HEK293 (cell line): Measurements from ENCODE around the gene NOL6.

Experiments used
- CTCF ChIA-PET: fragments of 350-600 bp; formaldehyde crosslinking; extraction: SDS; loops from one replicate; lab custom pipeline; 2021; ENCODE audit warnings: antibody characterized with exemption; lab: Yijun Ruan, JAX
- POLR2A ChIA-PET: fragments of 300-600 bp; formaldehyde crosslinking; extraction: SDS; loops from one replicate; lab custom pipeline; 2020; ENCODE audit warnings: antibody characterized with exemption, inconsistent platforms; lab: Yijun Ruan, JAX
- H3K27ac ChIP-seq: fragments of 200-500 bp; sonication (Bioruptor generic); 2 replicates; pipeline ENCODE4 v1.5.1; 2014; ENCODE audit warnings: low read depth, low read length, control low read depth, inconsistent platforms; ENCODE audit errors: extremely low read depth
- H3K36me3 ChIP-seq, 2 experiments: fragments of 200-500 bp in 1 of 2; sonication (Bioruptor generic) in 1 of 2; 1 replicate in 1 of 2; 2 replicates in 1 of 2; pipeline ENCODE4 v1.5.1; 2014 to 2017; ENCODE audit warnings: inconsistent platforms in 2 of 2, low read length in 2 of 2; ENCODE audit not compliant: control insufficient read depth in 2 of 2, insufficient read depth in 1 of 2
- H3K4me1 ChIP-seq: fragments of 200-500 bp; sonication (Bioruptor generic); 2 replicates; pipeline ENCODE4 v1.5.1; 2014; ENCODE audit warnings: mild to moderate bottlenecking, low read length, inconsistent platforms; ENCODE audit not compliant: control insufficient read depth, insufficient read depth
- H3K4me3 ChIP-seq: 2 replicates; pipeline ENCODE4 v1.5.1; 2011; ENCODE audit warnings: low read depth, mild to moderate bottlenecking, control low read depth, low read length, moderate library complexity
- H3K9me3 ChIP-seq: fragments of 200-500 bp; sonication (Bioruptor generic); 2 replicates; pipeline ENCODE4 v1.5.1; 2014; ENCODE audit warnings: low read depth, low read length, inconsistent platforms; ENCODE audit not compliant: control insufficient read depth, insufficient read depth
- GLI2 ChIP-seq: fragments of 450-650 bp; formaldehyde crosslinking; IDR thresholded peaks from 2 replicates; pipeline ENCODE4; 2017; ENCODE audit warnings: missing biosample characterization, missing genetic modification characterization, low read depth, borderline replicate concordance
- HOXA7 ChIP-seq: sonication (generic); formaldehyde crosslinking; IDR thresholded peaks from 2 replicates; pipeline ENCODE4 v1.8.1; 2022; ENCODE audit warnings: missing genetic modification reagents, borderline replicate concordance
- KLF10 ChIP-seq: fragments of 450-650 bp; IDR thresholded peaks from 2 replicates; pipeline ENCODE4 v1.5.1; 2018; ENCODE audit warnings: missing biosample characterization, mild to moderate bottlenecking, missing genetic modification characterization
- MYNN ChIP-seq: fragments of 450-650 bp; formaldehyde crosslinking; IDR thresholded peaks from 2 replicates; pipeline ENCODE4 v1.5.1; 2016; ENCODE audit warnings: missing biosample characterization, missing genetic modification characterization, borderline replicate concordance
- MZF1 ChIP-seq: fragments of 450-650 bp; formaldehyde crosslinking; IDR thresholded peaks from 2 replicates; pipeline ENCODE4 v1.5.1; 2017; ENCODE audit warnings: missing biosample characterization, missing genetic modification characterization, borderline replicate concordance
- PRDM1 ChIP-seq: fragments of 450-650 bp; formaldehyde crosslinking; IDR thresholded peaks from 2 replicates; pipeline ENCODE4; 2016; ENCODE audit warnings: missing biosample characterization, missing genetic modification characterization
- ZNF223 ChIP-seq: fragments of 450-650 bp; formaldehyde crosslinking; IDR thresholded peaks from 2 replicates; pipeline ENCODE4 v1.5.1; 2016; ENCODE audit warnings: missing biosample characterization, missing genetic modification characterization
- ZNF416 ChIP-seq: fragments of 450-650 bp; formaldehyde crosslinking; IDR thresholded peaks from 2 replicates; pipeline ENCODE4 v1.5.1; 2016; ENCODE audit warnings: missing biosample characterization, missing genetic modification characterization
- ZNF747 ChIP-seq: fragments of 450-650 bp; formaldehyde crosslinking; IDR thresholded peaks from 2 replicates; pipeline ENCODE4 v1.5.1; 2016; ENCODE audit warnings: missing biosample characterization, missing genetic modification characterization
- ZNF777 ChIP-seq: fragments of 450-650 bp; formaldehyde crosslinking; IDR thresholded peaks from 2 replicates; pipeline ENCODE4 v1.5.1; 2017; ENCODE audit warnings: missing biosample characterization, missing genetic modification characterization, borderline replicate concordance
- ZNF785 ChIP-seq: fragments of 450-650 bp; formaldehyde crosslinking; IDR thresholded peaks from 2 replicates; pipeline ENCODE4 v1.5.1; 2016; ENCODE audit warnings: missing biosample characterization, missing genetic modification characterization
- TF ChIP-seq, protein P1 (sequence below): fragments of 450-650 bp; formaldehyde crosslinking; IDR thresholded peaks from 2 replicates; pipeline ENCODE4 v1.5.1; 2017; ENCODE audit warnings: missing biosample characterization, missing genetic modification characterization
- TF ChIP-seq, protein P2 (sequence below): fragments of 450-650 bp; formaldehyde crosslinking; IDR thresholded peaks from 2 replicates; pipeline ENCODE4 v1.5.1; 2016; ENCODE audit warnings: missing biosample characterization, missing genetic modification characterization
- TF ChIP-seq, protein P3 (sequence below): fragments of 450-650 bp; formaldehyde crosslinking; conservative IDR thresholded peaks from 2 replicates; pipeline ENCODE4 v1.5.1; 2016; ENCODE audit warnings: low read depth, missing biosample characterization, missing genetic modification characterization
- TF ChIP-seq, protein P4 (sequence below): fragments of 450-650 bp; IDR thresholded peaks from 2 replicates; pipeline ENCODE4 v1.5.1; 2018; ENCODE audit warnings: missing biosample characterization, missing genetic modification characterization
- TF ChIP-seq, protein P5 (sequence below): fragments of 450-650 bp; formaldehyde crosslinking; IDR thresholded peaks from 2 replicates; pipeline ENCODE4 v1.5.1; 2016; ENCODE audit warnings: missing biosample characterization, missing genetic modification characterization
- TF ChIP-seq, protein P6 (sequence below): fragments of 450-650 bp; formaldehyde crosslinking; IDR thresholded peaks from 2 replicates; pipeline ENCODE4 v1.5.1; 2016; ENCODE audit warnings: missing biosample characterization, missing genetic modification characterization

The NOL6 gene

DNA sequence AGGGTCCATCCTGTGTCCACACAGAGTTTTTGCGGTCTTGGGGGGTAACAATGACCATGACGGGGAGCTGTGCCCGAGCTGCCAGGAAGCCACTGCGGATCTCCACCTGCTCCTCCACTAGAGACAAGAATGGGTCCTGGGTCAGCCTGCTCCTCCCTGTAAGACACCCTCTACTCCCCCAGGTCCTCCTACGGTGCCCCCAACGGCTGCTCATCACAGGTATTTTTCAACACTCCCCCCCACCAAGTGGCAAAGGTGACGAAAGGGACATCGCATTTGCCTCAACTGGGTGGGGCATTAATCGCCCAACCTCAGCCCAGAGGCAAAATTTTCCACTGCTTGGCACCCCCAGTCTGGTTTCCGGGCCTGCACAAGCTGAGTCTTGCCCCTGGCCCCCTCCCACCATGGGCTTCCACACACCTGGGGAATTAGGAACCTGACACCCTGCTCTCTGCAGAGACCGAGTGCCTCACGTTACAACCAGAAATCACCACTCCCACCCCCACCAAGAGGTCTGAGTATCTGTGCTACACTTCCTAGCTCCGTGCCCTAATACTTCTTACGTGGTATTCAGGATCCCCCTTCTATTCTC, 9.6 kb downstream of the NOL6 start:
- CTCF ChIA-PET = interaction anchor here (0.6 to 10.4 kb wide), 16 partner anchors 10 to 912 kb away, joined by 3 to 111 read pairs (median 4); partner anchors contain the start of genes AQP3 and NOL6
- POLR2A ChIA-PET = interaction anchor here (1.4 kb wide), 1 partner anchor 10 kb away, joined by 9 read pairs; the partner anchor contains the start of gene NOL6
- no peak overlapping the region for H3K4me3 ChIP-seq

DNA sequence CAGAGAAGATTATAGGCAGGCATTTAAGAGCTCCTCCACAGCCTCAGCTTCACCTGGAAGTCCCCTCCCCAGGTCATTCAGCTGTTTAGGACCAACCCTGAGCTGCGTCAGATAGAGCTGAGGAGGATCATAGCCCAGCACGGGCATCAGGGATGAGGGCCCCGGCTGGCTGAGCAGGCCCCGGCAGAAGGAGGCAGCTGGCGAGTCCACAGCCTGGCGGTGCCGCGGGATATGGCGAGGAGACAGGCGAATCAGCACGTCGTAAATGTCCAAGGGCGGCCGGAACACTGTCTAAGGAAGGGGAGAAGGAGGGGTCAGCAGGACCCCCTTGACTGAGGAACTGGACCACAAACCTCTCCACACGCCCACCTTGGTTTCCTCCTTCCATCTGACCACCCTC, 10.6 kb downstream of the NOL6 start:
- H3K4me3 ChIP-seq = no peak overlapping the region
- ChIA-PET POLR2A (interaction anchor here (1.1 to 4.6 kb wide), 3 partner anchors 10 to 88 kb away, joined by 3 to 29 read pairs (median 4); partner anchors contain the start of gene NOL6), CTCF (interaction anchor here (0.6 to 10.4 kb wide), 6 partner anchors 11 to 495 kb away, joined by 3 to 111 read pairs (median 4); no protein-coding TSS in a partner anchor)
- H3K4me1 ChIP-seq = no peaks in the 10 kb centered on the region
- H3K36me3 ChIP-seq = peaks cover 0 to 79% of the 10 kb centered on the region in 2 experiments; a peak in 1 of 3 replicates
- no peaks in the 10 kb centered on the region for H3K9me3 ChIP-seq
- no peak overlapping the region for H3K27ac ChIP-seq
- TF ChIP-seq KLF10 (no peak), PRDM1 (tag by site-specific recombination) (no peak), ZNF785 (no peak), HOXA7 (CRISPR knock-in tag) (no peak), ZNF777 (tag by site-specific recombination) (no peak), ZNF747 (tag by site-specific recombination) (no peak), MYNN (tag by site-specific recombination) (no peak), MZF1 (no peak), ZNF416 (tag by site-specific recombination) (no peak)
- TF ChIP-seq, protein P1, sequence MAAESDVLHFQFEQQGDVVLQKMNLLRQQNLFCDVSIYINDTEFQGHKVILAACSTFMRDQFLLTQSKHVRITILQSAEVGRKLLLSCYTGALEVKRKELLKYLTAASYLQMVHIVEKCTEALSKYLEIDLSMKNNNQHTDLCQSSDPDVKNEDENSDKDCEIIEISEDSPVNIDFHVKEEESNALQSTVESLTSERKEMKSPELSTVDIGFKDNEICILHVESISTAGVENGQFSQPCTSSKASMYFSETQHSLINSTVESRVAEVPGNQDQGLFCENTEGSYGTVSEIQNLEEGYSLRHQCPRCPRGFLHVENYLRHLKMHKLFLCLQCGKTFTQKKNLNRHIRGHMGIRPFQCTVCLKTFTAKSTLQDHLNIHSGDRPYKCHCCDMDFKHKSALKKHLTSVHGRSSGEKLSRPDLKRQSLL (tag by site-specific recombination) = no peak
- TF ChIP-seq, protein P2, sequence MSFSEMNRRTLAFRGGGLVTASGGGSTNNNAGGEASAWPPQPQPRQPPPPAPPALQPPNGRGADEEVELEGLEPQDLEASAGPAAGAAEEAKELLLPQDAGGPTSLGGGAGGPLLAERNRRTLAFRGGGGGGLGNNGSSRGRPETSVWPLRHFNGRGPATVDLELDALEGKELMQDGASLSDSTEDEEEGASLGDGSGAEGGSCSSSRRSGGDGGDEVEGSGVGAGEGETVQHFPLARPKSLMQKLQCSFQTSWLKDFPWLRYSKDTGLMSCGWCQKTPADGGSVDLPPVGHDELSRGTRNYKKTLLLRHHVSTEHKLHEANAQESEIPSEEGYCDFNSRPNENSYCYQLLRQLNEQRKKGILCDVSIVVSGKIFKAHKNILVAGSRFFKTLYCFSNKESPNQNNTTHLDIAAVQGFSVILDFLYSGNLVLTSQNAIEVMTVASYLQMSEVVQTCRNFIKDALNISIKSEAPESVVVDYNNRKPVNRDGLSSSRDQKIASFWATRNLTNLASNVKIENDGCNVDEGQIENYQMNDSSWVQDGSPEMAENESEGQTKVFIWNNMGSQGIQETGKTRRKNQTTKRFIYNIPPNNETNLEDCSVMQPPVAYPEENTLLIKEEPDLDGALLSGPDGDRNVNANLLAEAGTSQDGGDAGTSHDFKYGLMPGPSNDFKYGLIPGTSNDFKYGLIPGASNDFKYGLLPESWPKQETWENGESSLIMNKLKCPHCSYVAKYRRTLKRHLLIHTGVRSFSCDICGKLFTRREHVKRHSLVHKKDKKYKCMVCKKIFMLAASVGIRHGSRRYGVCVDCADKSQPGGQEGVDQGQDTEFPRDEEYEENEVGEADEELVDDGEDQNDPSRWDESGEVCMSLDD (tag by site-specific recombination) = no peak
- TF ChIP-seq, protein P3, sequence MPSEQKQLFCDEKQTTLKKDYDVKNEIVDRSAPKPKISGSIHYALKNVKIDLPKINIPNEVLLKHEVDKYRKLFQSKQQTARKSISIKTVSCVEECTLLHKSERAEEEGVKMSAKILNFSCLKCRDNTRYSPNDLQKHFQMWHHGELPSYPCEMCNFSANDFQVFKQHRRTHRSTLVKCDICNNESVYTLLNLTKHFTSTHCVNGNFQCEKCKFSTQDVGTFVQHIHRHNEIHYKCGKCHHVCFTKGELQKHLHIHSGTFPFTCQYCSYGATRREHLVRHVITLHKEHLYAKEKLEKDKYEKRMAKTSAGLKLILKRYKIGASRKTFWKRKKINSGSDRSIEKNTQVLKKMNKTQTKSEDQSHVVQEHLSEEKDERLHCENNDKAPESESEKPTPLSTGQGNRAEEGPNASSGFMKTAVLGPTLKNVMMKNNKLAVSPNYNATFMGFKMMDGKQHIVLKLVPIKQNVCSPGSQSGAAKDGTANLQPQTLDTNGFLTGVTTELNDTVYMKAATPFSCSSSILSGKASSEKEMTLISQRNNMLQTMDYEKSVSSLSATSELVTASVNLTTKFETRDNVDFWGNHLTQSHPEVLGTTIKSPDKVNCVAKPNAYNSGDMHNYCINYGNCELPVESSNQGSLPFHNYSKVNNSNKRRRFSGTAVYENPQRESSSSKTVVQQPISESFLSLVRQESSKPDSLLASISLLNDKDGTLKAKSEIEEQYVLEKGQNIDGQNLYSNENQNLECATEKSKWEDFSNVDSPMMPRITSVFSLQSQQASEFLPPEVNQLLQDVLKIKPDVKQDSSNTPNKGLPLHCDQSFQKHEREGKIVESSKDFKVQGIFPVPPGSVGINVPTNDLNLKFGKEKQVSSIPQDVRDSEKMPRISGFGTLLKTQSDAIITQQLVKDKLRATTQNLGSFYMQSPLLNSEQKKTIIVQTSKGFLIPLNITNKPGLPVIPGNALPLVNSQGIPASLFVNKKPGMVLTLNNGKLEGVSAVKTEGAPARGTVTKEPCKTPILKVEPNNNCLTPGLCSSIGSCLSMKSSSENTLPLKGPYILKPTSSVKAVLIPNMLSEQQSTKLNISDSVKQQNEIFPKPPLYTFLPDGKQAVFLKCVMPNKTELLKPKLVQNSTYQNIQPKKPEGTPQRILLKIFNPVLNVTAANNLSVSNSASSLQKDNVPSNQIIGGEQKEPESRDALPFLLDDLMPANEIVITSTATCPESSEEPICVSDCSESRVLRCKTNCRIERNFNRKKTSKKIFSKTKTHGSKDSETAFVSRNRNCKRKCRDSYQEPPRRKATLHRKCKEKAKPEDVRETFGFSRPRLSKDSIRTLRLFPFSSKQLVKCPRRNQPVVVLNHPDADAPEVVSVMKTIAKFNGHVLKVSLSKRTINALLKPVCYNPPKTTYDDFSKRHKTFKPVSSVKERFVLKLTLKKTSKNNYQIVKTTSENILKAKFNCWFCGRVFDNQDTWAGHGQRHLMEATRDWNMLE = no peak
- TF ChIP-seq, protein P4, sequence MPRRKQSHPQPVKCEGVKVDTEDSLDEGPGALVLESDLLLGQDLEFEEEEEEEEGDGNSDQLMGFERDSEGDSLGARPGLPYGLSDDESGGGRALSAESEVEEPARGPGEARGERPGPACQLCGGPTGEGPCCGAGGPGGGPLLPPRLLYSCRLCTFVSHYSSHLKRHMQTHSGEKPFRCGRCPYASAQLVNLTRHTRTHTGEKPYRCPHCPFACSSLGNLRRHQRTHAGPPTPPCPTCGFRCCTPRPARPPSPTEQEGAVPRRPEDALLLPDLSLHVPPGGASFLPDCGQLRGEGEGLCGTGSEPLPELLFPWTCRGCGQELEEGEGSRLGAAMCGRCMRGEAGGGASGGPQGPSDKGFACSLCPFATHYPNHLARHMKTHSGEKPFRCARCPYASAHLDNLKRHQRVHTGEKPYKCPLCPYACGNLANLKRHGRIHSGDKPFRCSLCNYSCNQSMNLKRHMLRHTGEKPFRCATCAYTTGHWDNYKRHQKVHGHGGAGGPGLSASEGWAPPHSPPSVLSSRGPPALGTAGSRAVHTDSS (tag by site-specific recombination) = no peak
- TF ChIP-seq, protein P5, sequence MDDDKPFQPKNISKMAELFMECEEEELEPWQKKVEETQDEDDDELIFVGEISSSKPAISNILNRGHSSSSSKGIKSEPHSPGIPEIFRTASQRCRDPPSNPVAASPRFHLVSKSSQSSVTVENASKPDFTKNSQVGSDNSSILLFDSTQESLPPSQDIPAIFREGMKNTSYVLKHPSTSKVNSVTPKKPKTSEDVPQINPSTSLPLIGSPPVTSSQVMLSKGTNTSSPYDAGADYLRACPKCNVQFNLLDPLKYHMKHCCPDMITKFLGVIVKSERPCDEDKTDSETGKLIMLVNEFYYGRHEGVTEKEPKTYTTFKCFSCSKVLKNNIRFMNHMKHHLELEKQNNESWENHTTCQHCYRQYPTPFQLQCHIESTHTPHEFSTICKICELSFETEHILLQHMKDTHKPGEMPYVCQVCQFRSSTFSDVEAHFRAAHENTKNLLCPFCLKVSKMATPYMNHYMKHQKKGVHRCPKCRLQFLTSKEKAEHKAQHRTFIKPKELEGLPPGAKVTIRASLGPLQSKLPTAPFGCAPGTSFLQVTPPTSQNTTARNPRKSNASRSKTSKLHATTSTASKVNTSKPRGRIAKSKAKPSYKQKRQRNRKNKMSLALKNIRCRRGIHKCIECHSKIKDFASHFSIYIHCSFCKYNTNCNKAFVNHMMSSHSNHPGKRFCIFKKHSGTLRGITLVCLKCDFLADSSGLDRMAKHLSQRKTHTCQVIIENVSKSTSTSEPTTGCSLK (tag by site-specific recombination) = no peak

More for the DNA sequence above, 9.6 kb downstream of the NOL6 start:
- H3K4me1 ChIP-seq = no peaks in the 10 kb centered on the region
- H3K36me3 ChIP-seq = peaks cover 0 to 89% of the 10 kb centered on the region in 2 experiments; a peak in 1 of 3 replicates
- TF ChIP-seq GLI2 (no peak), ZNF223 (tag by site-specific recombination) (no peak)
- TF ChIP-seq, protein P6, sequence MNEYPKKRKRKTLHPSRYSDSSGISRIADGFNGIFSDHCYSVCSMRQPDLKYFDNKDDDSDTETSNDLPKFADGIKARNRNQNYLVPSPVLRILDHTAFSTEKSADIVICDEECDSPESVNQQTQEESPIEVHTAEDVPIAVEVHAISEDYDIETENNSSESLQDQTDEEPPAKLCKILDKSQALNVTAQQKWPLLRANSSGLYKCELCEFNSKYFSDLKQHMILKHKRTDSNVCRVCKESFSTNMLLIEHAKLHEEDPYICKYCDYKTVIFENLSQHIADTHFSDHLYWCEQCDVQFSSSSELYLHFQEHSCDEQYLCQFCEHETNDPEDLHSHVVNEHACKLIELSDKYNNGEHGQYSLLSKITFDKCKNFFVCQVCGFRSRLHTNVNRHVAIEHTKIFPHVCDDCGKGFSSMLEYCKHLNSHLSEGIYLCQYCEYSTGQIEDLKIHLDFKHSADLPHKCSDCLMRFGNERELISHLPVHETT = no peak
- H3K9me3 ChIP-seq = no peaks in the 10 kb centered on the region
- H3K27ac ChIP-seq = no peak overlapping the region
